AG10803 (cell line): ENCODE data around the gene MTCH1.

ENCODE experiments used
- DNase-seq: peaks from one replicate; pipeline ENCODE4 v3.0.0; 2010; ENCODE audit warnings: low read depth
- H3K4me3 ChIP-seq: 2 replicates; pipeline ENCODE4 v1.5.1; 2011; ENCODE audit warnings: mild to moderate bottlenecking, low read length, control low read depth
- CTCF ChIP-seq: conservative IDR thresholded peaks from 2 replicates; pipeline ENCODE4 v1.5.1; 2011; ENCODE audit warnings: mild to moderate bottlenecking, low read length, control low read depth, inconsistent platforms

MTCH1 gene

GRCh38 chr6:36958775-36959554 lies 27.0 kb downstream of the MTCH1 start:
- TF ChIP-seq CTCF = no peak
- DNase-seq = no peak
- H3K4me3 ChIP-seq = no peak overlapping the region

- H3K4me3 ChIP-seq = no peak overlapping the region
- TF ChIP-seq CTCF = no peak
- no peak for DNase-seq
These were observed 28.2 kb downstream of the MTCH1 start for GRCh38 chr6:36957773-36958271.

- no peak for TF ChIP-seq CTCF
- DNase-seq = no peak
- H3K4me3 ChIP-seq = no peak overlapping the region
These were observed 29.6 kb downstream of the MTCH1 start for GRCh38 chr6:36956446-36956820.

GRCh38 chr6:36955671-36956445 lies 30.1 kb downstream of the MTCH1 start:
- no peak overlapping the region for H3K4me3 ChIP-seq
- DNase-seq = no peak
- TF ChIP-seq CTCF = no peak

GRCh38 chr6:36955136-36955535 lies 30.9 kb downstream of the MTCH1 start:
- TF ChIP-seq CTCF = no peak
- DNase-seq = no peak
- H3K4me3 ChIP-seq = no peak overlapping the region

- no peak for TF ChIP-seq CTCF
- no peak for DNase-seq
- H3K4me3 ChIP-seq = no peak within 1 kb of the TSS
These were observed 31.6 kb downstream of the MTCH1 start, which contains the start of gene PI16 for GRCh38 chr6:36954262-36954931. TSS of gene PI16 (plus strand) at chr6:36954738. CDS start at chr6:36954761, 23 bp downstream.
